OCI-LY7 (cell line): Measurements from ENCODE around the gene ZNF343. TPM values are rescaled to one million over a fixed set of nuclear protein-coding genes. Genes with fewer than 3 reads are reported as not detected.
"Not testable (repeated sequence)": the region's sequence is repeated elsewhere in the genome, so short reads cannot be mapped to it uniquely, and the experiment has no call there.

Experiments
- BruUV-seq: library from RNA; stranded (reverse); fragments of 400-500 nt; replicated peaks from 2 replicates; lab custom pipeline; 2021; lab: Mats Ljungman, UMichigan
- CTCF ChIA-PET: fragments of 300-600 bp; sonication (Branson Sonifier 250); formaldehyde crosslinking; loops from one replicate; lab custom pipeline; 2022; ENCODE audit warnings: antibody characterized with exemption; ENCODE audit not compliant: unreplicated experiment; lab: Charles Lee
- POLR2A ChIA-PET: fragments of 300-600 bp; sonication (Branson Sonifier 250); formaldehyde crosslinking; loops from one replicate; lab custom pipeline; 2022; ENCODE audit warnings: antibody characterized with exemption; lab: Charles Lee
- DNase-seq: peaks from one replicate; pipeline ENCODE4 v3.0.0-alpha.2; 2015; ENCODE audit warnings: low spot score
- H2AFZ ChIP-seq: fragments of 200-600 bp; sonication (generic), shearing (Covaris generic); 2 replicates; pipeline ENCODE4 v1.6.1; 2014; ENCODE audit warnings: mild to moderate bottlenecking, antibody characterized with exemption, low read length, moderate library complexity
- H3K27ac ChIP-seq: fragments of 200-600 bp; sonication (generic); 2 replicates; pipeline ENCODE4 v1.5.1; 2014; ENCODE audit warnings: mixed run types, low read depth, mild to moderate bottlenecking, moderate library complexity, low read length, inconsistent platforms; ENCODE audit not compliant: poor library complexity, severe bottlenecking
- H3K36me3 ChIP-seq: fragments of 200-600 bp; sonication (generic); 2 replicates; pipeline ENCODE4 v1.6.1; 2014; ENCODE audit warnings: mild to moderate bottlenecking, antibody characterized with exemption, low read length, moderate library complexity, mixed read lengths; ENCODE audit not compliant: insufficient read depth
- H3K4me1 ChIP-seq: fragments of 200-600 bp; sonication (generic); 2 replicates; pipeline ENCODE4 v1.5.1; 2014; ENCODE audit warnings: mild to moderate bottlenecking, low read length; ENCODE audit not compliant: insufficient read depth, poor library complexity, severe bottlenecking
- H3K4me2 ChIP-seq: fragments of 200-600 bp; sonication (generic); 2 replicates; pipeline ENCODE4 v1.6.1; 2014; ENCODE audit warnings: mild to moderate bottlenecking, low read length
- H3K4me3 ChIP-seq: fragments of 200-600 bp; sonication (generic); 2 replicates; pipeline ENCODE4 v1.5.1; 2014; ENCODE audit warnings: mild to moderate bottlenecking, low read depth, low read length; ENCODE audit not compliant: poor library complexity, severe bottlenecking
- H3K79me2 ChIP-seq: fragments of 200-600 bp; sonication (generic); 2 replicates; pipeline ENCODE4 v1.6.1; 2016; ENCODE audit warnings: low read depth, mild to moderate bottlenecking, low read length, moderate library complexity, mixed read lengths; ENCODE audit not compliant: insufficient read depth
- H3K9me2 ChIP-seq: fragments of 200-600 bp; sonication (generic); 2 replicates; pipeline ENCODE4 v1.6.1; 2016; ENCODE audit warnings: mild to moderate bottlenecking, low read length, mixed read lengths; ENCODE audit not compliant: insufficient read depth
- H3K9me3 ChIP-seq: fragments of 200-600 bp; sonication (generic); 2 replicates; pipeline ENCODE4 v1.6.1; 2014; ENCODE audit warnings: mild to moderate bottlenecking, mixed run types, low read length, mixed read lengths
- H4K20me1 ChIP-seq: fragments of 200-600 bp; sonication (generic); 2 replicates; pipeline ENCODE4 v1.6.1; 2014; ENCODE audit warnings: mild to moderate bottlenecking, antibody characterized with exemption, low read length, moderate library complexity, mixed read lengths; ENCODE audit not compliant: insufficient read depth
- CTCF ChIP-seq: fragments of 200-600 bp; sonication (generic); conservative IDR thresholded peaks from 2 replicates; pipeline ENCODE4 v1.5.1; 2014; ENCODE audit warnings: mild to moderate bottlenecking, antibody characterized with exemption, low read length, moderate library complexity, mixed read lengths
- EZH2phosphoT487 ChIP-seq: fragments of 200-600 bp; sonication (generic); IDR thresholded peaks from 2 replicates; pipeline ENCODE4 v1.6.1; 2018; ENCODE audit warnings: low read depth, borderline replicate concordance, mild to moderate bottlenecking, mixed run types, antibody characterized with exemption, low read length, moderate library complexity, mixed read lengths
- intact Hi-C: fragments of 100-400 bp; cut with micrococcal nuclease; formaldehyde crosslinking; loops from one replicate; pipeline ENCODE4 v1.10.0; 2022; ENCODE audit not compliant: unreplicated experiment
- total RNA-seq, 2 experiments: library from RNA; depleted of rRNA in 1 of 2; stranded (reverse); fragments of >200 nt in 1 of 2; shearing (Covaris generic) in 1 of 2; gene quantifications; 2 replicates each; pipeline ENCODE4 v1.2.3, GENCODE V29; 2014 to 2022

ZNF343 gene
- total RNA-seq, 2 experiments from 2014 or later: 7.1 to 11.9 TPM

GRCh38 chr20:2509468-2509781, 710 bp upstream of the ZNF343 start:
- no peak for TF ChIP-seq CTCF
- TF ChIP-seq EZH2phosphoT487: no peak
- H3K4me3 ChIP-seq: peak overlapping the region; percentile 87
- H3K36me3 ChIP-seq: no peaks in the 10 kb centered on the region
- peaks cover 18% of the 10 kb centered on the region for H3K4me1 ChIP-seq
- H2AFZ ChIP-seq: peak overlapping the region; percentile 84
- H3K4me2 ChIP-seq: peak overlapping the region; percentile 84
- no peaks in the 10 kb centered on the region for H3K9me2 ChIP-seq
- POLR2A ChIA-PET: interaction anchor here (0.9 to 1.0 kb wide), 2 partner anchors 11 to 39 kb away, joined by 3 read pairs; partner anchors contain the start of gene SNRPB
- H3K79me2 ChIP-seq: peaks cover 15% of the 10 kb centered on the region; the same call in 1 of the 2 replicates
- intact Hi-C loops: no loop called here
- no peaks in the 10 kb centered on the region for H4K20me1 ChIP-seq
- BruUV-seq: TSS peak; percentile 78
- no peak overlapping the region for H3K27ac ChIP-seq
- H3K9me3 ChIP-seq: no peaks in the 10 kb centered on the region
- DNase-seq: no peak
- CTCF ChIA-PET: no interaction called here

- BruUV-seq: TSS peak; percentile 46
- no peaks in the 10 kb centered on the region for H3K36me3 ChIP-seq
- no peaks in the 10 kb centered on the region for H3K9me2 ChIP-seq
- H4K20me1 ChIP-seq: no peaks in the 10 kb centered on the region
- intact Hi-C loops: loop anchor here (1.0 kb wide), 1 partner anchor 38 kb away; the partner anchor contains the start of gene SNRPB
- H3K4me1 ChIP-seq: peaks cover 18% of the 10 kb centered on the region
- peak; percentile 4 for DNase-seq
- ChIA-PET POLR2A (interaction anchor here (0.7 to 1.0 kb wide), 2 partner anchors 34 to 406 kb away, joined by 3 read pairs; no protein-coding TSS in a partner anchor), CTCF (no interaction called here)
- H3K79me2 ChIP-seq: peaks cover 15% of the 10 kb centered on the region; the same call in 1 of the 2 replicates
- H2AFZ ChIP-seq: peak overlapping the region; percentile 84
- H3K9me3 ChIP-seq: no peaks in the 10 kb centered on the region
- peak overlapping the region; percentile 84 for H3K4me2 ChIP-seq
- no peak overlapping the region for H3K27ac ChIP-seq
- TF ChIP-seq EZH2phosphoT487 (no peak), CTCF (no peak)
- H3K4me3 ChIP-seq: peak overlapping the region; percentile 87
Observed at GRCh38 chr20:2507875-2508630, 662 bp downstream of the ZNF343 start.

- ChIA-PET POLR2A (interaction anchor here (0.5 to 1.0 kb wide), 4 partner anchors 22 to 405 kb away, joined by 3 read pairs; no protein-coding TSS in a partner anchor), CTCF (no interaction called here)
- Histone ChIP-seq H3K4me2 (peak overlapping the region; percentile 84), H3K4me3 (peak overlapping the region; percentile 87), H3K4me1 (peaks cover 18% of the 10 kb centered on the region), H3K79me2 (peaks cover 15% of the 10 kb centered on the region; the same call in 1 of the 2 replicates), H3K9me2 (no peaks in the 10 kb centered on the region), H3K9me3 (no peaks in the 10 kb centered on the region), H3K27ac (no peak overlapping the region), H3K36me3 (no peaks in the 10 kb centered on the region), H4K20me1 (no peaks in the 10 kb centered on the region), H2AFZ (no peak overlapping the region; the same call in 1 of the 2 replicates)
- intact Hi-C loops: no loop called here
- TF ChIP-seq CTCF: no peak
- TF ChIP-seq EZH2phosphoT487: no peak
- no TSS peak for BruUV-seq
- DNase-seq: no peak
Observed at GRCh38 chr20:2507464-2507863, 1.3 kb downstream of the ZNF343 start.

- POLR2A ChIA-PET, DNase-seq, H4K20me1 ChIP-seq, H2AFZ ChIP-seq, H3K4me3 ChIP-seq, intact Hi-C loops, H3K9me2 ChIP-seq, H3K4me2 ChIP-seq, H3K36me3 ChIP-seq, H3K27ac ChIP-seq, CTCF ChIA-PET, BruUV-seq, H3K9me3 ChIP-seq: not testable (repeated sequence)
- H3K4me1 ChIP-seq: peaks cover 18% of the 10 kb centered on the region
- peaks cover 15% of the 10 kb centered on the region; the same call in 1 of the 2 replicates for H3K79me2 ChIP-seq
Observed at GRCh38 chr20:2506426-2506825, 2.3 kb downstream of the ZNF343 start.
